B cell (primary cell): ENCODE data around the gene TBC1D20. TPM values are rescaled to one million over a fixed set of nuclear protein-coding genes. Genes with fewer than 3 reads are reported as not detected.

ENCODE experiments used
- ATAC-seq: fragments of 200-7000 bp; cut with Tn5 transposase; one replicate; pipeline ENCODE4 v1.10.0; 2021; ENCODE audit warnings: low read depth, mild to moderate bottlenecking, moderate number of reproducible peaks, moderate library complexity
- CTCF ChIA-PET: fragments of 350-600 bp; sonication (Branson Sonifier 250); formaldehyde crosslinking; loops from one replicate; lab custom pipeline; 2021; ENCODE audit warnings: antibody characterized with exemption, inconsistent platforms; lab: Charles Lee
- POLR2A ChIA-PET: fragments of 350-600 bp; sonication (Branson Sonifier 250); formaldehyde crosslinking; loops from one replicate; lab custom pipeline; 2021; ENCODE audit warnings: antibody characterized with exemption; lab: Charles Lee
- DNase-seq: peaks from one replicate; pipeline ENCODE4 v3.0.0; 2013
- H2AFZ ChIP-seq: 2 replicates; pipeline ENCODE4 v1.6.1; 2012; ENCODE audit warnings: mild to moderate bottlenecking, low read depth, low read length; ENCODE audit not compliant: insufficient read depth, poor library complexity, severe bottlenecking
- H3K27ac ChIP-seq, 2 donors: 1 replicate in 1 of 2; 2 replicates in 1 of 2; pipeline ENCODE4 v1.5.1; 2012 to 2013; ENCODE audit warnings: low read length in 2 of 2, mild to moderate bottlenecking in 2 of 2, moderate library complexity in 1 of 2
- H3K27me3 ChIP-seq, 4 experiments: fragments of 200-600 bp in 1 of 4; sonication (generic) in 1 of 4; replicated peaks in 1 of 4; 1 replicate in 2 of 4; 2 replicates in 2 of 4; pipeline versions ENCODE4 v1.6.1 to v1.7.0; 2013 to 2016; ENCODE audit warnings: low read length in 3 of 4, mild to moderate bottlenecking in 2 of 4, mixed read lengths in 1 of 4, moderate library complexity in 1 of 4; ENCODE audit not compliant: insufficient read depth in 4 of 4, control insufficient read depth in 3 of 4; ENCODE audit errors: control extremely low read depth in 1 of 4
- H3K36me3 ChIP-seq, 2 experiments: replicated peaks in 1 of 2; 1 replicate in 1 of 2; 2 replicates in 1 of 2; pipeline versions ENCODE4 v1.6.1 to v1.7.1; 2013; ENCODE audit warnings: low read length in 1 of 2; ENCODE audit not compliant: insufficient read depth in 2 of 2, control insufficient read depth in 1 of 2; ENCODE audit errors: control extremely low read depth in 1 of 2, extremely low read depth in 1 of 2
- H3K4me1 ChIP-seq, 2 donors: fragments of 200-600 bp in 1 of 2; sonication (generic) in 1 of 2; 1 replicate in 1 of 2; 2 replicates in 1 of 2; pipeline versions ENCODE4 v1.5.1 to v1.6.1; 2013 to 2017; ENCODE audit warnings: low read length in 2 of 2; ENCODE audit not compliant: control insufficient read depth in 2 of 2, insufficient read depth in 2 of 2
- H3K4me2 ChIP-seq: replicated peaks from 2 replicates; pipeline ENCODE3; 2012; ENCODE audit warnings: mild to moderate bottlenecking, low read depth, low read length; ENCODE audit not compliant: poor library complexity, severe bottlenecking
- H3K4me3 ChIP-seq, 5 experiments: fragments of 200-600 bp in 1 of 5; sonication (generic) in 1 of 5; 1 replicate in 3 of 5; 2 replicates in 2 of 5; pipeline versions ENCODE4 v1.5.1 to v1.7.0; 2011 to 2016; ENCODE audit warnings: low read length in 4 of 5, mild to moderate bottlenecking in 4 of 5, low read depth in 2 of 5, control low read depth in 1 of 5, moderate library complexity in 1 of 5; ENCODE audit not compliant: insufficient read depth in 1 of 5; ENCODE audit errors: control extremely low read depth in 1 of 5, extremely low read depth in 1 of 5
- H3K79me2 ChIP-seq: fragments of 200-600 bp; sonication (generic); one replicate; pipeline ENCODE4 v1.6.0; 2016; ENCODE audit warnings: low read length; ENCODE audit not compliant: control insufficient read depth, insufficient read depth
- H3K9ac ChIP-seq: fragments of 200-600 bp; sonication (generic); 2 replicates; pipeline ENCODE4 v1.6.1; 2017; ENCODE audit warnings: mild to moderate bottlenecking, low read length, moderate library complexity
- H3K9me3 ChIP-seq, 3 donors: one replicate each; pipeline versions ENCODE4 v1.6.1 to v1.7.1; 2013; ENCODE audit warnings: low read length in 2 of 3; ENCODE audit not compliant: control insufficient read depth in 2 of 3, insufficient read depth in 1 of 3; ENCODE audit errors: control extremely low read depth in 1 of 3
- H4K20me1 ChIP-seq: 2 replicates; pipeline ENCODE4 v1.6.0; 2012; ENCODE audit warnings: mild to moderate bottlenecking, low read length; ENCODE audit not compliant: insufficient read depth, control insufficient read depth, poor library complexity, severe bottlenecking
- H3K27ac Mint-ChIP-seq: one replicate; pipeline ENCODE4 v1.8.0; 2021; ENCODE audit warnings: mixed read lengths
- H3K27me3 Mint-ChIP-seq: one replicate; pipeline ENCODE4 v1.8.0; 2021; ENCODE audit warnings: mixed read lengths
- H3K4me1 Mint-ChIP-seq: one replicate; pipeline ENCODE4 v1.8.0; 2021; ENCODE audit warnings: mixed read lengths
- H3K4me3 Mint-ChIP-seq: one replicate; pipeline ENCODE4 v1.8.0; 2021; ENCODE audit warnings: mixed read lengths
- H3K9me3 Mint-ChIP-seq: one replicate; pipeline ENCODE4 v1.8.0; 2022; ENCODE audit warnings: mixed read lengths; ENCODE audit not compliant: insufficient read depth
- EZH2 ChIP-seq: IDR thresholded peaks from 2 replicates; pipeline ENCODE4 v1.6.1; 2012; ENCODE audit warnings: borderline replicate concordance, low read depth, mild to moderate bottlenecking, moderate library complexity, low read length; ENCODE audit not compliant: insufficient read depth, poor library complexity, severe bottlenecking
- WGBS: methylation state at CpG from one replicate; pipeline ENCODE4 v1.1.5; 2013; ENCODE audit warnings: missing lambda C conversion rate; ENCODE audit not compliant: insufficient coverage; 5-methylcytosine and 5-hydroxymethylcytosine counted together
- intact Hi-C: fragments of 100-400 bp; cut with micrococcal nuclease; formaldehyde crosslinking; loops from one replicate; pipeline ENCODE4 v1.10.0; 2022
- polyA plus RNA-seq: library from polyadenylated mRNA; depleted of rRNA; stranded (reverse); fragments of >200 nt; gene quantifications from 2 replicates; pipeline ENCODE4 v1.2.3, GENCODE V29; 2012
- total RNA-seq, 2 donors: library from RNA; stranded (reverse); fragments of 120-200 nt in 1 of 2; gene quantifications; 1 replicate in 1 of 2; 2 replicates in 1 of 2; pipeline versions ENCODE4 v1.2.3 to v1.2.4, GENCODE V29; 2013 to 2022
- TF ChIP-seq, protein P1 (sequence below): fragments of 200-600 bp; IDR thresholded peaks from one replicate; pipeline ENCODE4 v1.8.0; 2022; ENCODE audit warnings: antibody characterized with exemption, mild to moderate bottlenecking

TBC1D20 gene
- total and polyA plus RNA-seq, 2 donors (not counting 1 experiment from before 2014, with no cell fraction given) = 31.7 to 40.0 TPM

GRCh38 chr20:407953-408842 is 54.1 kb downstream of the TBC1D20 start, which contains the start of gene RBCK1:
TSS of gene RBCK1 (plus strand) at chr20:408299. CDS start at chr20:408758, 459 bp downstream.
- under 1% methylated on average over 62 of the region's 87 CpGs for WGBS
- peak within 1 kb of the TSS; percentile 92 for H3K4me3 Mint-ChIP-seq
- Histone ChIP-seq H3K27ac (peak within 1 kb of the TSS; percentile 78 to 94), H3K4me1 (peaks cover 22 to 24% of the 10 kb centered on the region in 2 donors), H3K36me3 (peaks cover 0 to 8% of the 10 kb centered on the region in 2 experiments), H3K27me3 (no peaks in the 10 kb centered on the region), H4K20me1 (peaks cover 15% of the 10 kb centered on the region), H3K4me2 (peak within 1 kb of the TSS; percentile 99), H3K9me3 (peaks cover 0 to 5% (median 0%) of the 10 kb centered on the region in 3 donors), H3K9ac (peak within 1 kb of the TSS; percentile 99), H2AFZ (peak within 1 kb of the TSS; percentile 96), H3K79me2 (peaks cover 41% of the 10 kb centered on the region), H3K4me3 (peak within 1 kb of the TSS; percentile 62 to 99 (median 96))
- H3K27ac Mint-ChIP-seq = peak within 1 kb of the TSS; percentile 96
- H3K27me3 Mint-ChIP-seq = no peaks in the 10 kb centered on the region
- no peaks in the 10 kb centered on the region for H3K9me3 Mint-ChIP-seq
- ChIA-PET POLR2A (interaction anchor here (0.8 to 1.7 kb wide), 3 partner anchors 28 to 136 kb away, joined by 4 to 7 read pairs (median 5); partner anchors contain the start of genes CSNK2A1 and TBC1D20), CTCF (interaction anchor here (0.7 to 1.8 kb wide), 10 partner anchors 23 to 134 kb away, joined by 3 to 14 read pairs (median 4); partner anchors contain the start of gene TRIB3)
- DNase-seq (peak; percentile 95), ATAC-seq (peak; percentile 78)
- peaks cover 41% of the 10 kb centered on the region for H3K4me1 Mint-ChIP-seq
- intact Hi-C loops = loop anchor here (1.0 kb wide), 5 partner anchors 26 to 84 kb away; partner anchors contain the start of gene TBC1D20
- no peak for TF ChIP-seq EZH2
- TF ChIP-seq, protein P1, sequence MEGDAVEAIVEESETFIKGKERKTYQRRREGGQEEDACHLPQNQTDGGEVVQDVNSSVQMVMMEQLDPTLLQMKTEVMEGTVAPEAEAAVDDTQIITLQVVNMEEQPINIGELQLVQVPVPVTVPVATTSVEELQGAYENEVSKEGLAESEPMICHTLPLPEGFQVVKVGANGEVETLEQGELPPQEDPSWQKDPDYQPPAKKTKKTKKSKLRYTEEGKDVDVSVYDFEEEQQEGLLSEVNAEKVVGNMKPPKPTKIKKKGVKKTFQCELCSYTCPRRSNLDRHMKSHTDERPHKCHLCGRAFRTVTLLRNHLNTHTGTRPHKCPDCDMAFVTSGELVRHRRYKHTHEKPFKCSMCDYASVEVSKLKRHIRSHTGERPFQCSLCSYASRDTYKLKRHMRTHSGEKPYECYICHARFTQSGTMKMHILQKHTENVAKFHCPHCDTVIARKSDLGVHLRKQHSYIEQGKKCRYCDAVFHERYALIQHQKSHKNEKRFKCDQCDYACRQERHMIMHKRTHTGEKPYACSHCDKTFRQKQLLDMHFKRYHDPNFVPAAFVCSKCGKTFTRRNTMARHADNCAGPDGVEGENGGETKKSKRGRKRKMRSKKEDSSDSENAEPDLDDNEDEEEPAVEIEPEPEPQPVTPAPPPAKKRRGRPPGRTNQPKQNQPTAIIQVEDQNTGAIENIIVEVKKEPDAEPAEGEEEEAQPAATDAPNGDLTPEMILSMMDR = no peak
